B cell (primary cell): ENCODE results near the gene NME7. TPM values are rescaled to one million over a fixed set of nuclear protein-coding genes. Genes with fewer than 3 reads are reported as not detected.

Source experiments
- ATAC-seq: fragments of 200-7000 bp; cut with Tn5 transposase; one replicate; pipeline ENCODE4 v1.10.0; 2021; ENCODE audit warnings: low read depth, mild to moderate bottlenecking, moderate number of reproducible peaks, moderate library complexity
- CTCF ChIA-PET: fragments of 350-600 bp; sonication (Branson Sonifier 250); formaldehyde crosslinking; loops from one replicate; lab custom pipeline; 2021; ENCODE audit warnings: antibody characterized with exemption, inconsistent platforms; lab: Charles Lee
- POLR2A ChIA-PET: fragments of 350-600 bp; sonication (Branson Sonifier 250); formaldehyde crosslinking; loops from one replicate; lab custom pipeline; 2021; ENCODE audit warnings: antibody characterized with exemption; lab: Charles Lee
- DNase-seq: peaks from one replicate; pipeline ENCODE4 v3.0.0; 2013
- H2AFZ ChIP-seq: 2 replicates; pipeline ENCODE4 v1.6.1; 2012; ENCODE audit warnings: mild to moderate bottlenecking, low read depth, low read length; ENCODE audit not compliant: insufficient read depth, poor library complexity, severe bottlenecking
- H3K27ac ChIP-seq, 2 donors: 1 replicate in 1 of 2; 2 replicates in 1 of 2; pipeline ENCODE4 v1.5.1; 2012 to 2013; ENCODE audit warnings: low read length in 2 of 2, mild to moderate bottlenecking in 2 of 2, moderate library complexity in 1 of 2
- H3K27me3 ChIP-seq, 4 experiments: fragments of 200-600 bp in 1 of 4; sonication (generic) in 1 of 4; replicated peaks in 1 of 4; 1 replicate in 2 of 4; 2 replicates in 2 of 4; pipeline versions ENCODE4 v1.6.1 to v1.7.0; 2013 to 2016; ENCODE audit warnings: low read length in 3 of 4, mild to moderate bottlenecking in 2 of 4, mixed read lengths in 1 of 4, moderate library complexity in 1 of 4; ENCODE audit not compliant: insufficient read depth in 4 of 4, control insufficient read depth in 3 of 4; ENCODE audit errors: control extremely low read depth in 1 of 4
- H3K36me3 ChIP-seq, 2 experiments: replicated peaks in 1 of 2; 1 replicate in 1 of 2; 2 replicates in 1 of 2; pipeline versions ENCODE4 v1.6.1 to v1.7.1; 2013; ENCODE audit warnings: low read length in 1 of 2; ENCODE audit not compliant: insufficient read depth in 2 of 2, control insufficient read depth in 1 of 2; ENCODE audit errors: control extremely low read depth in 1 of 2, extremely low read depth in 1 of 2
- H3K4me1 ChIP-seq, 2 donors: fragments of 200-600 bp in 1 of 2; sonication (generic) in 1 of 2; 1 replicate in 1 of 2; 2 replicates in 1 of 2; pipeline versions ENCODE4 v1.5.1 to v1.6.1; 2013 to 2017; ENCODE audit warnings: low read length in 2 of 2; ENCODE audit not compliant: control insufficient read depth in 2 of 2, insufficient read depth in 2 of 2
- H3K4me2 ChIP-seq: replicated peaks from 2 replicates; pipeline ENCODE3; 2012; ENCODE audit warnings: mild to moderate bottlenecking, low read depth, low read length; ENCODE audit not compliant: poor library complexity, severe bottlenecking
- H3K4me3 ChIP-seq, 5 experiments: fragments of 200-600 bp in 1 of 5; sonication (generic) in 1 of 5; 1 replicate in 3 of 5; 2 replicates in 2 of 5; pipeline versions ENCODE4 v1.5.1 to v1.7.0; 2011 to 2016; ENCODE audit warnings: low read length in 4 of 5, mild to moderate bottlenecking in 4 of 5, low read depth in 2 of 5, control low read depth in 1 of 5, moderate library complexity in 1 of 5; ENCODE audit not compliant: insufficient read depth in 1 of 5; ENCODE audit errors: control extremely low read depth in 1 of 5, extremely low read depth in 1 of 5
- H3K79me2 ChIP-seq: fragments of 200-600 bp; sonication (generic); one replicate; pipeline ENCODE4 v1.6.0; 2016; ENCODE audit warnings: low read length; ENCODE audit not compliant: control insufficient read depth, insufficient read depth
- H3K9ac ChIP-seq: fragments of 200-600 bp; sonication (generic); 2 replicates; pipeline ENCODE4 v1.6.1; 2017; ENCODE audit warnings: mild to moderate bottlenecking, low read length, moderate library complexity
- H3K9me3 ChIP-seq, 3 donors: one replicate each; pipeline versions ENCODE4 v1.6.1 to v1.7.1; 2013; ENCODE audit warnings: low read length in 2 of 3; ENCODE audit not compliant: control insufficient read depth in 2 of 3, insufficient read depth in 1 of 3; ENCODE audit errors: control extremely low read depth in 1 of 3
- H4K20me1 ChIP-seq: 2 replicates; pipeline ENCODE4 v1.6.0; 2012; ENCODE audit warnings: mild to moderate bottlenecking, low read length; ENCODE audit not compliant: insufficient read depth, control insufficient read depth, poor library complexity, severe bottlenecking
- H3K27ac Mint-ChIP-seq: one replicate; pipeline ENCODE4 v1.8.0; 2021; ENCODE audit warnings: mixed read lengths
- H3K27me3 Mint-ChIP-seq: one replicate; pipeline ENCODE4 v1.8.0; 2021; ENCODE audit warnings: mixed read lengths
- H3K4me1 Mint-ChIP-seq: one replicate; pipeline ENCODE4 v1.8.0; 2021; ENCODE audit warnings: mixed read lengths
- H3K4me3 Mint-ChIP-seq: one replicate; pipeline ENCODE4 v1.8.0; 2021; ENCODE audit warnings: mixed read lengths
- H3K9me3 Mint-ChIP-seq: one replicate; pipeline ENCODE4 v1.8.0; 2022; ENCODE audit warnings: mixed read lengths; ENCODE audit not compliant: insufficient read depth
- CTCF ChIP-seq: fragments of 200-600 bp; IDR thresholded peaks from one replicate; pipeline ENCODE4 v1.8.0; 2022; ENCODE audit warnings: antibody characterized with exemption, mild to moderate bottlenecking
- EZH2 ChIP-seq: IDR thresholded peaks from 2 replicates; pipeline ENCODE4 v1.6.1; 2012; ENCODE audit warnings: borderline replicate concordance, low read depth, mild to moderate bottlenecking, moderate library complexity, low read length; ENCODE audit not compliant: insufficient read depth, poor library complexity, severe bottlenecking
- WGBS: methylation state at CpG from one replicate; pipeline ENCODE4 v1.1.5; 2013; ENCODE audit warnings: missing lambda C conversion rate; ENCODE audit not compliant: insufficient coverage; 5-methylcytosine and 5-hydroxymethylcytosine counted together
- intact Hi-C: fragments of 100-400 bp; cut with micrococcal nuclease; formaldehyde crosslinking; loops from one replicate; pipeline ENCODE4 v1.10.0; 2022
- polyA plus RNA-seq: library from polyadenylated mRNA; depleted of rRNA; stranded (reverse); fragments of >200 nt; gene quantifications from 2 replicates; pipeline ENCODE4 v1.2.3, GENCODE V29; 2012
- total RNA-seq, 2 donors: library from RNA; stranded (reverse); fragments of 120-200 nt in 1 of 2; gene quantifications; 1 replicate in 1 of 2; 2 replicates in 1 of 2; pipeline versions ENCODE4 v1.2.3 to v1.2.4, GENCODE V29; 2013 to 2022

NME7 gene
- total and polyA plus RNA-seq, 2 donors (not counting 1 experiment from before 2014, with no cell fraction given): 3.3 to 14.3 TPM

- peaks cover 14% of the 10 kb centered on the region for H3K79me2 ChIP-seq
- WGBS: 50% methylated on average over 2 of the region's 5 CpGs
- H2AFZ ChIP-seq: no peak overlapping the region
- POLR2A ChIA-PET: no interaction called here
- Mint-ChIP-seq H3K9me3 (no peaks in the 10 kb centered on the region), H3K4me1 (peaks cover 4% of the 10 kb centered on the region), H3K27ac (no peak overlapping the region), H3K27me3 (no peaks in the 10 kb centered on the region), H3K4me3 (no peak overlapping the region)
- no peaks in the 10 kb centered on the region for H3K27me3 ChIP-seq
- TF ChIP-seq CTCF (no peak), EZH2 (no peak)
- no peak for ATAC-seq
- DNase-seq: no peak
- peaks cover 4 to 5% of the 10 kb centered on the region in 2 donors for H3K4me1 ChIP-seq
- no peak overlapping the region for H3K27ac ChIP-seq
- H3K4me3 ChIP-seq: no peak overlapping the region
- intact Hi-C loops: no loop called here
- CTCF ChIA-PET: interaction anchor here (2.2 kb wide), 1 partner anchor 15 kb away, joined by 10 read pairs; no protein-coding TSS in a partner anchor
- H3K9ac ChIP-seq: no peak overlapping the region
- no peaks in the 10 kb centered on the region for H3K9me3 ChIP-seq
- H3K4me2 ChIP-seq: no peak overlapping the region
- H3K36me3 ChIP-seq: no peaks in the 10 kb centered on the region
- no peaks in the 10 kb centered on the region for H4K20me1 ChIP-seq
Measured at GRCh38 chr1:169363046-169363730, 4.4 kb downstream of the NME7 start.

GRCh38 chr1:169361281-169361680 is 6.3 kb downstream of the NME7 start:
- no peaks in the 10 kb centered on the region for H3K9me3 ChIP-seq
- H3K27me3 ChIP-seq: no peaks in the 10 kb centered on the region
- CTCF ChIA-PET: interaction anchor here (2.2 kb wide), 1 partner anchor 13 kb away, joined by 10 read pairs; no protein-coding TSS in a partner anchor
- H3K36me3 ChIP-seq: no peaks in the 10 kb centered on the region
- 92% methylated on average over 4 of the region's 7 CpGs for WGBS
- no peaks in the 10 kb centered on the region for H4K20me1 ChIP-seq
- H3K27me3 Mint-ChIP-seq: no peaks in the 10 kb centered on the region
- POLR2A ChIA-PET: no interaction called here
- H3K4me3 ChIP-seq: no peak overlapping the region
- H3K79me2 ChIP-seq: peaks cover 8% of the 10 kb centered on the region
- peaks cover 4% of the 10 kb centered on the region for H3K4me1 Mint-ChIP-seq
- H3K27ac Mint-ChIP-seq: no peak overlapping the region
- H3K9me3 Mint-ChIP-seq: no peaks in the 10 kb centered on the region
- no peaks in the 10 kb centered on the region for H3K4me1 ChIP-seq
- H3K27ac ChIP-seq: no peak overlapping the region
- ATAC-seq (no peak), DNase-seq (no peak)
- H3K4me2 ChIP-seq: no peak overlapping the region
- no peak overlapping the region for H2AFZ ChIP-seq
- TF ChIP-seq CTCF (no peak), EZH2 (no peak)
- H3K9ac ChIP-seq: no peak overlapping the region
- H3K4me3 Mint-ChIP-seq: no peak overlapping the region
- intact Hi-C loops: no loop called here
